T-helper 1 cell treated with Interleukin-12 subunit alpha and Interleukin-12 subunit beta and Interleukin-4 antibody, amounts not matched to agents 30 μg/mL and 1 μg/mL, for 36 hours (primary cell): ENCODE results near the gene INO80C.

ENCODE experiments used
- H3K27ac Mint-ChIP-seq: one replicate; pipeline ENCODE4 v1.8.0; 2021; ENCODE audit warnings: mild to moderate bottlenecking, mixed read lengths
- H3K27me3 Mint-ChIP-seq: one replicate; pipeline ENCODE4 v1.8.0; 2021; ENCODE audit warnings: low read depth, mixed read lengths
- H3K36me3 Mint-ChIP-seq: one replicate; pipeline ENCODE4 v1.8.0; 2021; ENCODE audit warnings: low read depth, mixed read lengths
- H3K4me1 Mint-ChIP-seq: one replicate; pipeline ENCODE4 v1.8.0; 2021; ENCODE audit warnings: low read depth, mixed read lengths
- H3K4me3 Mint-ChIP-seq: one replicate; pipeline ENCODE4 v1.8.0; 2021; ENCODE audit warnings: mild to moderate bottlenecking, moderate library complexity, mixed read lengths
- H3K9me3 Mint-ChIP-seq: one replicate; pipeline ENCODE4 v1.8.0; 2021; ENCODE audit warnings: mixed read lengths

INO80C gene

GRCh38 chr18:35444636-35445035, 53.1 kb downstream of the INO80C start:
- no peak overlapping the region for H3K27ac Mint-ChIP-seq
- H3K4me3 Mint-ChIP-seq, result no peak overlapping the region
- H3K36me3 Mint-ChIP-seq, result no peaks in the 10 kb centered on the region
- H3K27me3 Mint-ChIP-seq, result no peaks in the 10 kb centered on the region
- H3K4me1 Mint-ChIP-seq, result peaks cover 6% of the 10 kb centered on the region
- H3K9me3 Mint-ChIP-seq, result no peaks in the 10 kb centered on the region

DNA sequence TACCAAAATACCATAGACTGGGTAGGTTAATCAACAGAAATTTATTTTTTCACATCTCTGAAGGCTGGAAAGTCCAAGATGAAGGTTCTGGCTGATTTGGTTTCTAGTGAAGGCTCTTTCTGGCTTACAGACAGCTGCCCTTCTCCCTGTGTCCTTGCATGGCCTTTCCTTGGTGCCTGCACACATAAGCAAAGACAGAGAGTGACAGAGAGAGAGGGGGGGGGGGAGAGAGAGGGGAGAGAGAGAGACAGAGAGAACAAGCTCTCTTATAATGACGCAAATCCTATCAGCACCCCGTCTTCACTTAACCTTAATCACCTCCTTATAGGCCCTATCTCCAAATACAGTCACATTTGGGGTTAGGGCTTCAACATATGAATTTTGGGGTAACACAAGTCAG, 53.9 kb downstream of the INO80C start:
- Mint-ChIP-seq H3K36me3 (no peaks in the 10 kb centered on the region), H3K4me1 (peaks cover 6% of the 10 kb centered on the region), H3K27me3 (no peaks in the 10 kb centered on the region), H3K9me3 (no peaks in the 10 kb centered on the region), H3K4me3 (no peak overlapping the region), H3K27ac (no peak overlapping the region)

GRCh38 chr18:35443434-35443833, 54.3 kb downstream of the INO80C start:
- Mint-ChIP-seq H3K9me3 (no peaks in the 10 kb centered on the region), H3K27me3 (no peaks in the 10 kb centered on the region), H3K4me1 (peaks cover 6% of the 10 kb centered on the region), H3K36me3 (no peaks in the 10 kb centered on the region), H3K4me3 (no peak overlapping the region), H3K27ac (no peak overlapping the region)

DNA sequence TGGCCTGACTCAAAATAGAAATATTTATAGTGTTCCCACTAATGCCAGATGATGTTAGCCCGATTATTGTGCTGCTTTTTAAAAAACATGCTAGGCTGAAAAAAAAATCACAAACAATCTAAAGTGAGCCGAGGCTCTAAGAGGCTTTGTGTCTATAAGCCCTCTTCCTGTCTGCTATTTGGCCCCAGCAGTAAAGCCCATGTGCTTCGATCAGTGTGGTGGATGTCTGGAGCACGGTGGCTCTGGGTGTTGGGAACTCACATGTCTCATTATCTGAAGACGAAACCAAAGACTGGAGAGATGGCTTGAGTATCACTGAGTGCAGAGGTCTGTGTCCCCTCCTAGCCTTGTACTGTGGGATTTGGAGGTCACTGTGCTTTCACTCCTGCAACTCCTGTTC, 55.1 kb downstream of the INO80C start:
- no peaks in the 10 kb centered on the region for H3K27me3 Mint-ChIP-seq
- H3K4me1 Mint-ChIP-seq, result peaks cover 6% of the 10 kb centered on the region
- no peaks in the 10 kb centered on the region for H3K9me3 Mint-ChIP-seq
- no peak overlapping the region for H3K27ac Mint-ChIP-seq
- H3K4me3 Mint-ChIP-seq, result no peak overlapping the region
- H3K36me3 Mint-ChIP-seq, result no peaks in the 10 kb centered on the region

DNA sequence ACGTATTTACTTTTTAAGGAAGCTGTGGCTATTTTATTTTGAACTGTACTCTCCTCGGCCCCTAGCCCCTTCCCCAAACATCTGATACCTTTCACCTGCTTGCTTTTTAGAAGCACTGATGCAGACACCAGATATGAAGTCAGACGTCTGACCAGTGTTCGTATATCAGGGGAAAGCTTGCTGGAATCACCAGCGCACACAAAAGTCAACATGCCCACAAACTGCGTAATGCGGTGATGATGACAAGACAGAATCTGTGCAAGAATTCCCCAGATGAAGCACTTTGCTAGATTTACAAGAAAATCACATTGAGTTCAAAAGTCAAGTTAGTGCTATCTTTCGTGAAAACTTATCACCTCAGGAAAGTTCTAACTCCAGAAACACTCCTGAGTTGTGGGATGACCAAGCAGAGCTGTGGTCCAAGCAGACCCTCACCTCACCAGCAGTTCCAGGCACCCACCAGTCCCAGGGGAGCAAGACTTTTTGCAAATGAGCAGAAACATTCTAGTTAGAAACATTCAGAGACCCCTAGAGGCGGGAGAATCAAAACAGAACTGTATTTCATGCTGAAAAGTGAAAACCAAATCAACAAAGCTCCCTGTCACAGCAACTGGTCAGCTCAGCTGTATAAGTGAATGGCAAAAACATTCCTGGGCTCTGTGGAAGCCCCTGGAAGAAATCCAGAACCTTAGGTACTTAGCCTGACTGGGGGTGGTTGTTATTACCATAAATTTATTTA, 55.7 kb downstream of the INO80C start:
- no peak overlapping the region for H3K4me3 Mint-ChIP-seq
- no peaks in the 10 kb centered on the region for H3K9me3 Mint-ChIP-seq
- no peak overlapping the region for H3K27ac Mint-ChIP-seq
- H3K27me3 Mint-ChIP-seq, result no peaks in the 10 kb centered on the region
- peaks cover 6% of the 10 kb centered on the region for H3K4me1 Mint-ChIP-seq
- no peaks in the 10 kb centered on the region for H3K36me3 Mint-ChIP-seq

DNA sequence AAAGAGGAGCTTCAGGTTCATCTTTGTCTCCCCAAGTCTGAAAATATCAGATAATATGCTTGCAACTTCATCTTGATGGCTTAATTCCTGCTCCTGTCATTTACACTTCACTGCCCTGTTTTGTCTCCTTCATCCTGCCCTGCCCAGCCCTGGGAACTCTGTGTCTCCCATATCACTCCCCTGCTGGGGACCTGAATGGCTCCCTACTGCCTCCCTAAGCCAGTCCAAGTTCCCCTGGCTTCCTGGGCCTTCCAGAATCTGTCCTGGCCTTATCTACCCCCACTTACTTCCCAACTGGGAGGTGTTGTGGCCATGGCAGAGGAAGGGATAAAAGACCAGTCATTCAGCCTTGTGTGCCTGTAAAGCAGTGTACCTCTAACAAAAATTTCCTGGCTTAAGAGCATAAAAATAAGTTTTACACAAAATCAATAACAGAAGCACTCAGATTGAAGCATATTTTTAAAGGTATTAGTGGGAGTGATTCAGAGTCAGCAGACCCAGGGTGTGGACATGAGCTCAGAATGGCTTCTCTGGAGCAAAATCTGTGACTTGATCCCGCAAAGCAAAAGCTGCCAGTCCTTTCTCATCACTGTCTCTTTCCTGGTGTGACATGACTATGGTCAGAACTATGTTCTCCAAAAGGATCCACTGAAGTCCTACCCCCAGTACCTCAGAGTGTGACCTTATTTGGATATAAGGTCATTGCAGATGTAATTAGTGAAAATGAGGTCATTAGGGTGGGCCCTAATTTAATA, 59.1 kb downstream of the INO80C start:
- Mint-ChIP-seq H3K4me3 (no peak overlapping the region), H3K27me3 (peaks cover 17% of the 10 kb centered on the region), H3K27ac (no peak overlapping the region), H3K9me3 (peaks cover 12% of the 10 kb centered on the region), H3K36me3 (no peaks in the 10 kb centered on the region), H3K4me1 (peaks cover 6% of the 10 kb centered on the region)

DNA sequence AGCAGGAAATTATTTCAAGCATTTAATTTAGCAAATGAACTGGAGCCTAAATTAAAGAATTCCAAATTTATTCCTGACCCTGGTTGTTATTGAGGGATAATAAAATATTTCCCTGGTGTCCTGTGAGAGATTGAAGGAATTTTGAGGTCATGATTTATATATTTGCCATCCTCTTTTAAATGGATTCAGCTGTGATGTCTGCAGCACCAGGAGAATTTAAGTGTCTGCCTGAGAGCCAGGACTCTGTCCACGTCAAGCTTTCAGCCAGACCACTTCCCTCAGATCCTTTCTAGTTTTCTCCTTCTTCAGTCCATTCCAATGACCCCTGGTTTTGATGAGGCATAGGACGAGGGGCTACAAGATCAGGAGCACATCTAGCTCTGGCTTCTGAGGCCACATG, 59.9 kb downstream of the INO80C start:
- peaks cover 19% of the 10 kb centered on the region for H3K27me3 Mint-ChIP-seq
- H3K4me1 Mint-ChIP-seq, result no peaks in the 10 kb centered on the region
- no peaks in the 10 kb centered on the region for H3K36me3 Mint-ChIP-seq
- peaks cover 12% of the 10 kb centered on the region for H3K9me3 Mint-ChIP-seq
- no peak overlapping the region for H3K4me3 Mint-ChIP-seq
- no peak overlapping the region for H3K27ac Mint-ChIP-seq

DNA sequence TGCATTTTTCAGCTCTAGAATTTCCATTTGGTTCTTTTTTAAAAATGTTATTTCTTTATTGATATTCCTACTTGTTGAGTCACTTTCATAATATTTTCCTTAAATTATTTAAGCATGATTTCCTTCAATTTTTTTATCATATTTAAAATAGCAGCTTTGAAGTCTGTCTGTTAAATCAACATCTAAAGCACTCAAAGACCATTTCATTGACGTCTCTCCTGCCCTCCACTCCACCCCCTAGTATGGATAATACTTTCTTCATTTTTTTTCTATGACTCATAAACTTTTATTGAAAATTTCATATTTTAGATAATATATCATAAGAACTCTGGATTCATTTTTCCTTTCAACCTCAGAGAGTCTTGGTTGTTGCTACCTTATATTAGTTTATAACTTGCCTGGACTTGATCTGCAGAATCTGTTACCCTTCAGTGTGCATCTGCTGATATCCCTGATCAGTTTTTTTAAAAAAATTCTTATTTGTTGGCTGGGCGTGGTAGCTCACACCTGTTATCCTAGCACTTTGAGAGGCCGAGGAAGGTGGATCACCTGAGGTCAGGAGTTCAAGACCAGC, 61.6 kb downstream of the INO80C start:
- H3K4me1 Mint-ChIP-seq, result no peaks in the 10 kb centered on the region
- H3K27me3 Mint-ChIP-seq, result peaks cover 22% of the 10 kb centered on the region
- H3K27ac Mint-ChIP-seq, result no peak overlapping the region
- no peaks in the 10 kb centered on the region for H3K36me3 Mint-ChIP-seq
- H3K4me3 Mint-ChIP-seq, result no peak overlapping the region
- H3K9me3 Mint-ChIP-seq, result peaks cover 12% of the 10 kb centered on the region

GRCh38 chr18:35435401-35435800, 62.4 kb downstream of the INO80C start:
- Mint-ChIP-seq H3K27ac (no peak overlapping the region), H3K4me3 (no peak overlapping the region), H3K9me3 (peaks cover 12% of the 10 kb centered on the region)

DNA sequence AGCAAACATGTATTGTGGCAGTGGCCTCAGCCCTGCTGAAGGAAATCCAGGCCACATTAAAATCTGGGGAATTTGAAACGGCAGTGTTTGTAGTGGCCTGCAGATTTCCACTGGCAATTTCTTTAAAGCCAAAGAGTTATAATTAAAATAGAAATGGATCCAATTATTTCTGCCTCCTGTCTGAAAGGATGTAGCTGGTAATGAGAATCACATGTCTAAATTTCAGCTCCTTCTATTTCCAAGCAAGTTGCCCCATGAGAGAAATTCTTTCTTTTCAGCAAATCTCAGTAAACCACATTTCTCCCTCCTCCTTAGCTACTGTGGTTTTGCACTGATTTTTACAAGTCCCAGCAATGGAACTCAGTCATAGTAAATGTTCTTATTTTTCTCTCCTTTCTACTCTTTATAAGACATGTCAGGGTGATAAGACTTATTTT, 65.2 kb downstream of the INO80C start:
- H3K4me1 Mint-ChIP-seq, result no peaks in the 10 kb centered on the region
- peaks cover 12% of the 10 kb centered on the region for H3K9me3 Mint-ChIP-seq
- no peak overlapping the region for H3K4me3 Mint-ChIP-seq
- no peak overlapping the region for H3K27ac Mint-ChIP-seq
- H3K36me3 Mint-ChIP-seq, result no peaks in the 10 kb centered on the region
- H3K27me3 Mint-ChIP-seq, result peaks cover 22% of the 10 kb centered on the region

More at GRCh38 chr18:35435401-35435800, 62.4 kb downstream of the INO80C start:
- H3K4me1 Mint-ChIP-seq, result no peaks in the 10 kb centered on the region
- no peaks in the 10 kb centered on the region for H3K36me3 Mint-ChIP-seq
- peaks cover 22% of the 10 kb centered on the region for H3K27me3 Mint-ChIP-seq

DNA sequence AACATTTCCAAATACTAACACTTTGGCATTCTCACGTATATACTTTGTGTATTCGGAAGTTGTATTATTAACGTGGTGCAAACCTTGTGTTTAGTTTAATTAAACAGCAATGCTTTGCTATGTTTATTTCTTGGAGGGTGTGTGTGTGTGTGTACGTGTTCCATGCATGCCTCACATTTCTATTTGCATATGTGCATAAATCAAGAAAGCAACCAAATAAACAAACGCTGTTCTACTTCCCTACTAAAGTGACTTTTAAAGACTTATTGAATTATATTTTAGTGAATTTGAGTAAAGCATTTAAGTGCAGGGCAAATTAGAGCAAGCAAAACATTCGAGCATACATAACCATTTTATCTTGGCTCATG, 66.4 kb downstream of the INO80C start:
- Mint-ChIP-seq H3K36me3 (no peaks in the 10 kb centered on the region), H3K27me3 (peaks cover 22% of the 10 kb centered on the region), H3K4me1 (no peaks in the 10 kb centered on the region), H3K9me3 (peaks cover 12% of the 10 kb centered on the region), H3K4me3 (no peak overlapping the region), H3K27ac (no peak overlapping the region)

DNA sequence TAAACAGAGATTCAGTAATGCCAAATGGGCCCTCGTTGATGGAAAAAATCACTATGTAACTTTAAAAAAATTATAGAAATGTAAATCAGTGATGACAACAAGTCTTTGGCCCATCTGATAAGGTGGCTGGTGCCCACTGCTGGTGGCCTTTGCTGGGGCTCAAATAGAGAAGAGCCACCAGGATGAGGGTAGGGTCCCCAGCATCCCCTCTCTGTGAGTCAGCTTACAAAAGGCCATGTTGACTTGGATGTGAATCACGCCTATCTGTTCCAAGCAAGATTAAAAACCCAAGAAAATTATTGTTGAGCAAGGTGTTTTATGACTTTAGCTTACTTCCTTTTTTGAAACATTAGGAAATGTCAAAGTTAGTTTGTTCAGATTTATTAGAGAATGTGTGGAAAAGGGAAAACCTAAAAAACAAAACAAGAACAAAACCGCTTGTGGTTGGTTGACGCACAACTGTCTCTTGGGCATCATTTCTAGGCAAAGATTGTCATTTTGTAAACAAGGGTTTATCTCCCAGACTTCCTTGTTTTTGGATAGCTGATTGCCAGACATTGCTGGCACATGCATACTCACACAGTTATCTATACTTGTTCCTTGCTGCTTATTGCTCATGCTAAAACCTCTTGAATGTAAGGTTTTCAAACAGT, 66.9 kb downstream of the INO80C start:
- no peaks in the 10 kb centered on the region for H3K4me1 Mint-ChIP-seq
- no peak overlapping the region for H3K4me3 Mint-ChIP-seq
- H3K27ac Mint-ChIP-seq, result no peak overlapping the region
- peaks cover 11% of the 10 kb centered on the region for H3K9me3 Mint-ChIP-seq
- H3K36me3 Mint-ChIP-seq, result no peaks in the 10 kb centered on the region
- H3K27me3 Mint-ChIP-seq, result peaks cover 22% of the 10 kb centered on the region

GRCh38 chr18:35426786-35427185, 71.0 kb downstream of the INO80C start:
- no peaks in the 10 kb centered on the region for H3K4me1 Mint-ChIP-seq
- H3K27ac Mint-ChIP-seq, result no peak overlapping the region
- H3K36me3 Mint-ChIP-seq, result no peaks in the 10 kb centered on the region
- no peaks in the 10 kb centered on the region for H3K9me3 Mint-ChIP-seq
- H3K4me3 Mint-ChIP-seq, result no peak overlapping the region
- H3K27me3 Mint-ChIP-seq, result no peaks in the 10 kb centered on the region

GRCh38 chr18:35424356-35424755, 73.4 kb downstream of the INO80C start:
- Mint-ChIP-seq H3K4me3 (no peak overlapping the region), H3K27ac (no peak overlapping the region), H3K4me1 (no peaks in the 10 kb centered on the region), H3K36me3 (no peaks in the 10 kb centered on the region), H3K27me3 (no peaks in the 10 kb centered on the region), H3K9me3 (no peaks in the 10 kb centered on the region)
